Colonic mucosa (tissue), 4 donors: Measurements from ENCODE around the gene ARID1B. TPM values are rescaled to one million over a fixed set of nuclear protein-coding genes. Genes with fewer than 3 reads are reported as not detected.

Source experiments
- DNase-seq: peaks from one replicate; pipeline ENCODE4 v3.0.0-alpha.2; 2020
- H3K27ac ChIP-seq: fragments of 200-600 bp; one replicate; pipeline ENCODE4 v1.8.0; 2021
- H3K27me3 ChIP-seq: fragments of 200-600 bp; one replicate; pipeline ENCODE4 v1.8.0; 2021
- H3K36me3 ChIP-seq: fragments of 200-600 bp; one replicate; pipeline ENCODE4 v1.8.0; 2021
- H3K4me1 ChIP-seq: fragments of 200-600 bp; one replicate; pipeline ENCODE4 v1.8.0; 2021; ENCODE audit warnings: mild to moderate bottlenecking
- H3K4me3 ChIP-seq: fragments of 200-600 bp; one replicate; pipeline ENCODE4 v1.8.0; 2021
- H3K9ac ChIP-seq, 2 donors: one replicate each; pipeline ENCODE4 v1.7.0; 2013; ENCODE audit warnings: control low read depth in 2 of 2, low read depth in 2 of 2, low read length in 2 of 2
- H3K9me3 ChIP-seq: fragments of 200-600 bp; one replicate; pipeline ENCODE4 v1.8.0; 2021
- CTCF ChIP-seq: fragments of 200-600 bp; IDR thresholded peaks from one replicate; pipeline ENCODE4 v1.8.0; 2022; ENCODE audit warnings: antibody characterized with exemption, mild to moderate bottlenecking
- intact Hi-C: fragments of 100-400 bp; cut with DNase I; formaldehyde crosslinking; loops from one replicate; pipeline ENCODE4 v1.14.1; 2022
- total RNA-seq, 2 donors: library from RNA; stranded (reverse); fragmentation: NEBNext Ultra II Directional in 1 of 2; extraction: Animal tissue kit (Norgen Biotek cat#: 25700) in 1 of 2; gene quantifications; one replicate each; pipeline ENCODE4 v1.2.1, GENCODE V29; 2021
- donor health status: healthy.
- donor health status: DM: no; HTN: no; CAD: no.
- donor health status: DM: no; HTN: no; CAD: no.

The ARID1B gene
- total RNA-seq, 2 donors from 2014 or later, result 61.3 to 71.5 TPM

- TF ChIP-seq CTCF, result no peak
- Histone ChIP-seq H3K4me1 (peaks cover 8% of the 10 kb centered on the region), H3K9ac (peak overlapping the region; percentile 72 to 95)
These were observed 2.3 kb downstream of the ARID1B start for GRCh38 chr6:156779206-156780094.

DNA sequence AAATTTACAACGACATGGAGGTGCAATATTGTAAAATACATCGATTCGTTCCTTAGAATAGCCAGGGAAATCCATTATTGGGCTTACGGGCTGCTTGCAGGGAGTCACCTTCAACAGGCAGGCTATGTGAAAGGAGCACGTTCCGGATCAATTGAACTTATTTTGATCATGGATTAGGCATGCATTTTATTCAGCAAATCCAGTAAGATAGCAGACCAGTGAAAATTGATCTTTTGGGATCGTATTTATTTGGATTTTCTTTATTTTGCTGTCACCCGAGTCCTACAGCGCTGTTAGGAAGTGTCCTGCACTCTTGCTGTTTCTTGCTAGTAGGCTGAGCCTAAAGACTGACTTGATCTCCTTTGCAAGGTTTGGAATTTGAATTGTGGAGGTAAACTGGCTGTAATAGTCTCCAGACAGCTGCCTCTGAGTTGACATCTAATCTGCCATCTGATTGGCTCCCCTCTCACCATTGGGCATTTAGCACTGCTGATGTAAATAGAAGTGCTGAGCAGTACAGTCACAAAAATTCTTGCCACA lies 3.0 kb downstream of the ARID1B start:
- Histone ChIP-seq H3K4me3 (peak overlapping the region; percentile 69), H3K4me1 (peaks cover 8% of the 10 kb centered on the region), H3K27ac (peak overlapping the region; percentile 88), H3K36me3 (no peaks in the 10 kb centered on the region), H3K27me3 (no peaks in the 10 kb centered on the region), H3K9ac (peak overlapping the region; percentile 72 to 95), H3K9me3 (no peaks in the 10 kb centered on the region)
- intact Hi-C loops, result no loop called here
- no peak for TF ChIP-seq CTCF
- peak; percentile 82 for DNase-seq

More at GRCh38 chr6:156779206-156780094, 2.3 kb downstream of the ARID1B start:
- H3K4me3 ChIP-seq, result peak overlapping the region; percentile 69
- H3K27me3 ChIP-seq, result no peaks in the 10 kb centered on the region
- no peaks in the 10 kb centered on the region for H3K36me3 ChIP-seq
- intact Hi-C loops, result no loop called here
- DNase-seq, result peak; percentile 54
- peak overlapping the region; percentile 88 for H3K27ac ChIP-seq
- no peaks in the 10 kb centered on the region for H3K9me3 ChIP-seq

- intact Hi-C loops, result no loop called here
- H3K9ac ChIP-seq, result no peak overlapping the region
- H3K4me3 ChIP-seq, result peak overlapping the region; percentile 69
- H3K27me3 ChIP-seq, result no peaks in the 10 kb centered on the region
- no peaks in the 10 kb centered on the region for H3K9me3 ChIP-seq
- peaks cover 4% of the 10 kb centered on the region for H3K4me1 ChIP-seq
- TF ChIP-seq CTCF, result no peak
- DNase-seq, result no peak
- no peaks in the 10 kb centered on the region for H3K36me3 ChIP-seq
- peak overlapping the region; percentile 88 for H3K27ac ChIP-seq
These were observed 4.0 kb downstream of the ARID1B start for GRCh38 chr6:156780962-156781853.

- DNase-seq, result no peak
- no peaks in the 10 kb centered on the region for H3K4me1 ChIP-seq
These were observed 4.9 kb downstream of the ARID1B start for GRCh38 chr6:156781861-156782631.

More at GRCh38 chr6:156781861-156782631, 4.9 kb downstream of the ARID1B start:
- intact Hi-C loops, result no loop called here
- Histone ChIP-seq H3K27me3 (no peaks in the 10 kb centered on the region), H3K4me3 (peak overlapping the region; percentile 19), H3K27ac (peak overlapping the region; percentile 14), H3K9me3 (no peaks in the 10 kb centered on the region), H3K36me3 (no peaks in the 10 kb centered on the region), H3K9ac (no peak overlapping the region)
- TF ChIP-seq CTCF, result no peak
